Common myeloid progenitor, CD34-positive (primary cell): Measurements from ENCODE around the gene SLIT1.

ENCODE experiments used
- CTCF ChIA-PET: fragments of 350-600 bp; sonication (Branson Sonifier 250); formaldehyde crosslinking; loops from one replicate; lab custom pipeline; 2021; ENCODE audit warnings: antibody characterized with exemption; lab: Charles Lee
- POLR2A ChIA-PET: fragments of 350-600 bp; sonication (Branson Sonifier 250); formaldehyde crosslinking; loops from one replicate; lab custom pipeline; 2021; ENCODE audit warnings: antibody characterized with exemption; lab: Charles Lee
- DNase-seq, 3 donors: peaks; one replicate each; pipeline versions ENCODE4 v3.0.0 to v3.0.0-alpha.2; 2013
- H3K27ac ChIP-seq, 2 experiments: 1 replicate in 1 of 2; 2 replicates in 1 of 2; pipeline ENCODE4 v1.7.0; 2013; ENCODE audit warnings: inconsistent platforms in 2 of 2, low read length in 2 of 2, mild to moderate bottlenecking in 2 of 2, low read depth in 1 of 2, moderate library complexity in 1 of 2; ENCODE audit not compliant: severe bottlenecking in 2 of 2, insufficient read depth in 1 of 2, poor library complexity in 1 of 2
- H3K27me3 ChIP-seq, 5 experiments: replicated peaks in 2 of 5; 1 replicate in 3 of 5; 2 replicates in 2 of 5; pipeline versions ENCODE4 v1.6.1 to v1.7.0; 2013; ENCODE audit warnings: low read length in 4 of 5, mild to moderate bottlenecking in 2 of 5, moderate library complexity in 2 of 5, inconsistent platforms in 1 of 5; ENCODE audit not compliant: insufficient read depth in 5 of 5, control insufficient read depth in 4 of 5
- H3K36me3 ChIP-seq, 4 experiments: 1 replicate in 2 of 4; 2 replicates in 2 of 4; pipeline versions ENCODE4 v1.6.1 to v1.7.0; 2013; ENCODE audit warnings: low read length in 3 of 4, control low read depth in 1 of 4, mild to moderate bottlenecking in 1 of 4; ENCODE audit not compliant: control insufficient read depth in 4 of 4, insufficient read depth in 4 of 4
- H3K4me1 ChIP-seq, 4 experiments: 1 replicate in 3 of 4; 2 replicates in 1 of 4; pipeline versions ENCODE4 v1.6.1 to v1.7.1; 2013; ENCODE audit warnings: low read length in 3 of 4, mild to moderate bottlenecking in 3 of 4, control low read depth in 1 of 4, inconsistent platforms in 1 of 4, moderate library complexity in 1 of 4; ENCODE audit not compliant: control insufficient read depth in 4 of 4, insufficient read depth in 4 of 4; ENCODE audit errors: control extremely low read depth in 1 of 4
- H3K4me3 ChIP-seq, 7 experiments: 1 replicate in 4 of 7; 2 replicates in 3 of 7; pipeline versions ENCODE4 v1.5.1 to v1.7.0; 2013; ENCODE audit warnings: mild to moderate bottlenecking in 7 of 7, low read length in 6 of 7, moderate library complexity in 6 of 7, inconsistent platforms in 2 of 7, low read depth in 2 of 7, control low read depth in 1 of 7; ENCODE audit not compliant: insufficient read depth in 4 of 7, control insufficient read depth in 1 of 7; ENCODE audit errors: extremely low read depth in 1 of 7
- H3K9me3 ChIP-seq, 5 experiments: 1 replicate in 4 of 5; 2 replicates in 1 of 5; pipeline versions ENCODE4 v1.6.1 to v1.7.1; 2013; ENCODE audit warnings: low read length in 4 of 5, mild to moderate bottlenecking in 2 of 5, inconsistent platforms in 1 of 5, low read depth in 1 of 5, moderate library complexity in 1 of 5; ENCODE audit not compliant: control insufficient read depth in 4 of 5, insufficient read depth in 2 of 5; ENCODE audit errors: control extremely low read depth in 1 of 5
- WGBS: methylation state at CpG from one replicate; pipeline ENCODE4 v1.1.5; 2013; ENCODE audit not compliant: insufficient coverage; 5-methylcytosine and 5-hydroxymethylcytosine counted together

Gene SLIT1

DNA sequence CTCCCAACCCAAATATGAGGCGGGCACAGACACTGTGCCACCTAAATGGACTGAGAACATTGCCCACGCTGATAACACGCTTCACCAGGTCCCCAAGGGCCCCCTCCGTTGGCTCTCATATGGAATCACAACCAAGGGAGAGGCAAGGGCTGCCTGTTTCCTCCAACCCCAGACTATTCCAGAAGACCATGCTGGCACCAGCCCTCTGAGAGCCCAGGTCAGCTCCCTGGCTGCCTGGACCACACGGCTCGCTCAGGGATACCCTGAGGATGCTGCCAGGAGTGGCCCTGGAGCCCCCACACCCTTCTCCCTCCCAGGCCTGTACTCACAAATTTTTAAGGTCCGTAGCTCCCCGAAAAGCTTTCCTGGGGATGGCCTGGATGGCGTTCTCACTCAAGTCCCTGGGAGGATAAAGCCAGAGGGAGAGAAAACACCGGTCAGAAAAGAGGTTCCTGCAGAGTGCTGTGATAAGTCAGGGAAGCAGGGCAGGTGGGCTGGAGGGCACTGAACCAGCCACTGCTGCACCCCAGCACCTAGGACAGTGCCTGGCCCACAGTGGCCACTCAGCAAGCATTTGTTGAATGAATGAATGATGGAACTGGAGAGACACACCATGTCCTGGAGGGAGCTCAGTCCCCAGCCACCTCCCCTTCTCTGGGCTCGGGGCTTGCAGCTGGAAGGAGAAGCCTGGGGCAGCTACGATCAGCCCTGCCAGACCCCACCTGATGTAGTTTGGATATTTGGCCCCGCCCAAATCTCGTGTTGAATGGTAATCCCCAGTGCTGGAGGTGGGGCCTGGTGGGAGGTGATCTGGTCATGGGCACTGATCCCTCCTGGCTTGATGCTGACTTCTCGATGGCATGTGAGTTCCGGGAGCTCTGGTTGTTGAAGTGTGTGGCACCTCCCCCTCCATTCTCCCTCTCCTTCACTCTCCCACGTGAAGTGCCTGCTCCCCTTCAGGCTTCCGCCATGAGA is 119.8 kb downstream of the SLIT1 start:
- H3K27me3 ChIP-seq = peaks cover 0 to under 1% (median 0%) of the 10 kb centered on the region in 5 experiments
- 89% methylated on average over 9 of the region's 18 CpGs for WGBS
- ChIA-PET POLR2A (no interaction called here), CTCF (interaction anchor here (0.9 to 3.2 kb wide), 5 partner anchors 8 to 168 kb away, joined by 3 to 12 read pairs (median 3); no protein-coding TSS in a partner anchor)
- H3K9me3 ChIP-seq = peaks cover 0 to 5% (median 0%) of the 10 kb centered on the region in 5 experiments
- H3K36me3 ChIP-seq = no peaks in the 10 kb centered on the region
- no peak overlapping the region for H3K27ac ChIP-seq
- no peak overlapping the region for H3K4me3 ChIP-seq
- H3K4me1 ChIP-seq = peaks cover 0 to 6% (median 1%) of the 10 kb centered on the region in 4 experiments
- DNase-seq = no peak

- POLR2A ChIA-PET = no interaction called here
- DNase-seq = no peak
- no CpG with 5 or more reads among the region's 1 CpG for WGBS
These were observed 120.6 kb downstream of the SLIT1 start for GRCh38 chr10:97065128-97065527.

DNA sequence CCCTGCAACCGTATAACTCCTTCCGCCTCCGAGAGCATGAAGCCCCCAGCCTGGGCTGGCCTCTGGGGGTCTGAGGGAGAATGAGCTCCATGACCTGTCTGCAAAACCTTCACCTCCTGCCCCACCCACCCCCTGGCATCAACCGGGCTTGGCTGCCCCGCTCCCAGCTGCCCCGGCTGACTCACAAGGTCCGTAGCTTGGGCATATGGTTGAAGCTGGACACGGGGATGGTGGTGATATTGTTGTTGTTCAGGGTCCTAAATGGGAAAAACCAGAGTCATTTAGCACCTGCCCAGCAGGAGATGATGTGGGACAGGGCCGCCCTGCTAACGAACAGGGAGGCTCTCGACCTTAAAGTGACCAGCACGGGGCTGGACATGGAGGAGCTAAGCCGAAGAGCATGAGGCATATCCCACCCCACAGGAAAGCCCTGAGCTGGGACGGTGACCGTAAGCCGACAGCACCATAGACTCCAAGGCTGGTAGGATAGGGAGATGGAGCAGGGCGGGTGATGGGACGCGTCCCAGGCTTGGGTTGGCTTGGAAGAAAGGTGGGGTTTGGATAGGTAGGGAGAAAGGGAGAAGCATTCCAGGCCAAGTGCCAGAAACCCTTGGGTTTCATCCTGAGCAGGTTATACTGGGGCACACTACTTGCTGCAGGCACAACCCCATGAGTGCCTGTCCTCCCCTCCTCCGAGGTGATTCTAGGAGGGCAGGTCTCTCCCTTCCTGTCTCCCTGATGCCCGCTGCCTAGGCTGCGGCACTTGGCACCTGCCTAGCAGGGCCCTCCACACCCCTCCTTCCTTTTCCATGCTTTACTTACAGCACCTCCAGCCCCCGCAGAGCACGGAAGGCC is 121.5 kb downstream of the SLIT1 start:
- CTCF ChIA-PET = interaction anchor here (3.2 kb wide), 1 partner anchor 146 kb away, joined by 8 read pairs; no protein-coding TSS in a partner anchor
- H3K27ac ChIP-seq = no peak overlapping the region

More at GRCh38 chr10:97065128-97065527, 120.6 kb downstream of the SLIT1 start:
- H3K27me3 ChIP-seq = no peaks in the 10 kb centered on the region
- H3K9me3 ChIP-seq = peaks cover 0 to 4% (median 0%) of the 10 kb centered on the region in 5 experiments
- no peak overlapping the region for H3K27ac ChIP-seq
- no peaks in the 10 kb centered on the region for H3K36me3 ChIP-seq
- no peak overlapping the region for H3K4me3 ChIP-seq
- H3K4me1 ChIP-seq = peaks cover 0 to 6% (median 1%) of the 10 kb centered on the region in 4 experiments
- CTCF ChIA-PET = interaction anchor here (3.0 to 3.2 kb wide), 2 partner anchors 17 to 145 kb away, joined by 8 to 12 read pairs; no protein-coding TSS in a partner anchor

GRCh38 chr10:97063271-97063982 is 122.3 kb downstream of the SLIT1 start:
- no peak overlapping the region for H3K27ac ChIP-seq
- peaks cover 0 to 2% (median 0%) of the 10 kb centered on the region in 5 experiments for H3K27me3 ChIP-seq
- CTCF ChIA-PET = interaction anchor here (3.2 kb wide), 1 partner anchor 147 kb away, joined by 8 read pairs; no protein-coding TSS in a partner anchor
- POLR2A ChIA-PET = no interaction called here
- H3K4me3 ChIP-seq = no peak overlapping the region
- no peaks in the 10 kb centered on the region for H3K4me1 ChIP-seq
- no peaks in the 10 kb centered on the region for H3K9me3 ChIP-seq
- 89% methylated on average over 19 of the region's 20 CpGs for WGBS
- H3K36me3 ChIP-seq = no peaks in the 10 kb centered on the region
- no peak for DNase-seq

More for the DNA sequence above, 121.5 kb downstream of the SLIT1 start:
- POLR2A ChIA-PET = no interaction called here
- Histone ChIP-seq H3K4me3 (no peak overlapping the region), H3K27me3 (peaks cover 0 to 2% (median 0%) of the 10 kb centered on the region in 5 experiments), H3K4me1 (peaks cover 0 to 2% (median under 1%) of the 10 kb centered on the region in 4 experiments), H3K36me3 (no peaks in the 10 kb centered on the region), H3K9me3 (no peaks in the 10 kb centered on the region)
- WGBS = 94% methylated on average over 16 of the region's 24 CpGs
- no peak for DNase-seq

GRCh38 chr10:97062456-97062855 is 123.3 kb downstream of the SLIT1 start:
- no peak for DNase-seq
- ChIA-PET CTCF (interaction anchor here (8.9 kb wide), 1 partner anchor 10 kb away, joined by 40 read pairs; no protein-coding TSS in a partner anchor), POLR2A (no interaction called here)
- Histone ChIP-seq H3K4me1 (no peaks in the 10 kb centered on the region), H3K27me3 (peaks cover 0 to 2% (median 0%) of the 10 kb centered on the region in 5 experiments), H3K36me3 (no peaks in the 10 kb centered on the region), H3K27ac (no peak overlapping the region), H3K9me3 (no peaks in the 10 kb centered on the region), H3K4me3 (no peak overlapping the region)
- 92% methylated on average over 5 of the region's 7 CpGs for WGBS

DNA sequence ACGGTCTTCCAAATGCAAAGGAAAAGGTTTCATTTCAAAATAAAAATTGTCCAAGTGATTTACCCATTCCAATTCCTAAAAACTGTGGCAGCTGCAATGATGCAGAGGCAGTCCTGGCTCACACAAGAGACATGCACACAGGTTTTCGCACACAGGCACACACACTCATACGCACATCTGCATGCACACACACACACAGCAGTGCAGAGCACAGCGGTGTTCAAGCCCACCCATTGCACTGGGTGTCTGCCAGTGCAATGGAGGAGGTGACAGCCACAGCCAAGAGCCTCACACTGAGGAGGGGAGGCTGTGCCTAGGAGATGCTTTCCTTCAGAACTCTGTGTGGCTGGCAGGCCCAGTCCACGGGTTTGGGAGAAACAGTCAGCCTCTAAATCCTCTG is 123.7 kb downstream of the SLIT1 start:
- peaks cover 0 to 2% (median 0%) of the 10 kb centered on the region in 5 experiments for H3K27me3 ChIP-seq
- CTCF ChIA-PET = interaction anchor here (8.9 kb wide), 1 partner anchor 10 kb away, joined by 40 read pairs; no protein-coding TSS in a partner anchor
- 95% methylated on average over 3 of the region's 5 CpGs for WGBS

More for the DNA sequence above, 123.7 kb downstream of the SLIT1 start:
- H3K4me1 ChIP-seq = no peaks in the 10 kb centered on the region
- H3K4me3 ChIP-seq = no peak overlapping the region
- no peaks in the 10 kb centered on the region for H3K36me3 ChIP-seq
- H3K27ac ChIP-seq = no peak overlapping the region
- POLR2A ChIA-PET = no interaction called here
- no peak for DNase-seq
- H3K9me3 ChIP-seq = no peaks in the 10 kb centered on the region
